ENCODE results near the gene RIOK1. TPM values are rescaled to one million over a fixed set of nuclear protein-coding genes. Genes with fewer than 3 reads are reported as not detected.

RIOK1 gene
- total RNA-seq, 4 donors from 2014 or later: 9.8 to 66.5 (median 23.9) TPM

- 43% methylated on average over 2 to 3 of the region's 3 CpGs for WGBS, 2 donors (ENCODE audit: low coverage in 1 of 2)
- H3K27ac ChIP-seq: no peak overlapping the region
- H3K27me3 ChIP-seq: no peaks in the 10 kb centered on the region
- no peaks in the 10 kb centered on the region for H3K36me3 ChIP-seq
- peaks cover 0 to 5% (median 0%) of the 10 kb centered on the region in 4 donors for H3K4me1 ChIP-seq
- no peaks in the 10 kb centered on the region for H3K9me3 ChIP-seq
- in situ Hi-C loops (cut with MboI; ENCODE audit: low pct_ligation_motif_present in 1 of 4, low pct_unique_long_range_greater_than_20kb in 1 of 4, low sequenced_read_pairs in 3 of 4): no loop called here
- DNase-seq: no peak
- intact Hi-C loops (cut with DNase I; ENCODE audit: low total_unique reads): loop anchor here (5.0 kb wide), 1 partner anchor 1836 kb away; no protein-coding TSS in a partner anchor
- TF ChIP-seq CTCF (IDR thresholded peaks at IDR 0.05) (no peak), EP300 (IDR thresholded peaks at IDR 0.05; ENCODE audit: low read depth) (no peak), POLR2A (IDR thresholded peaks at IDR 0.05) (no peak), POLR2AphosphoS5 (IDR thresholded peaks at IDR 0.05) (no peak)
- H3K4me3 ChIP-seq: no peak overlapping the region
Observed at GRCh38 chr6:7373739-7374138, 15.9 kb upstream of the RIOK1 start.

DNA sequence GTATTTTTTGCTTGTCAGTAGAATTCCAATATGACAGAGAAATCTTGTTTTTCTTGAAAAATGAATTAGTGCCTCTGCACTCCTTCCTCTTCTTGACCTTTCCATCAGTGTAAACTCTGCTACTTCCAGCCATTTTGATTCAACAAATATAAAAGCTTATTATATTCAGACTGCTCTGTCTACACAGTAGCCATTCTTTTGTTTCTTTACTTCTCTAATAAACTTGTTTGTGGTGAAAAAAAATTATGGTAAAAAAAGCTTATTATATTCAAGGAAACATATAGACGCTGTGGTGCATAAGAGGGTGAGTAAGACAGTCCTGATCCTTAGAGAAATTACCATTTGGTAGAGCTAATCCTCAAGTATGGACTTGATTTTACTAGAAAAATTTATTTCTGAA lies 11.6 kb upstream of the RIOK1 start:
- H3K36me3 ChIP-seq: no peaks in the 10 kb centered on the region
- no peak for DNase-seq
- TF ChIP-seq CTCF (IDR thresholded peaks at IDR 0.05) (no peak), EP300 (IDR thresholded peaks at IDR 0.05; ENCODE audit: low read depth) (no peak), POLR2AphosphoS5 (IDR thresholded peaks at IDR 0.05) (no peak)
- no peak overlapping the region for H3K27ac ChIP-seq
- H3K4me1 ChIP-seq: peaks cover 0 to 5% (median 0%) of the 10 kb centered on the region in 4 donors
- H3K4me3 ChIP-seq: no peak overlapping the region
- H3K9me3 ChIP-seq: no peaks in the 10 kb centered on the region
- WGBS, 2 donors (ENCODE audit: low coverage in 1 of 2): 88 to 94% methylated on average over 1 of the region's 1 CpG
- in situ Hi-C loops (cut with MboI; ENCODE audit: low pct_ligation_motif_present in 1 of 4, low pct_unique_long_range_greater_than_20kb in 1 of 4, low sequenced_read_pairs in 3 of 4): loop anchor here in 1 of 4 donors (25.0 kb wide), 1 partner anchor 91 kb away; no protein-coding TSS in a partner anchor
- intact Hi-C loops (cut with DNase I; ENCODE audit: low total_unique reads): no loop called here
- no peaks in the 10 kb centered on the region for H3K27me3 ChIP-seq

DNA sequence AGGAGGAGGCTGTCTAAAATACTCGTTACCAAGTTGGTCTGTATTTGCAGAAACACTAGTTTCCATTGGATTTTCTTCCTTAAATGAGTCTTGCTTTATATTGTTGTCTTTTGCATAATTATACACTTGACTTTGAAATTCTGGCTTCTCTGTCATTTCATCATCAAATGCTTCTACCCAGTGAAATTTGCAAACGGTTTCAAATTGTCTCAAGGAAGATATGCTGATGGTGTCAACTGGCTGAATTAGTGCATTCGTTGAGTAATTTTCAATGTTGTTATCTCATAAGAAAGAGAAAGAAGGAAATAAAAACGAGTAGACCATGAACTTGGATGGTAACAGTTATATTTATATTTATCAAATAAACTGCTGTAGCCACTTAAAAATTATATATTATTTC lies 10.9 kb upstream of the RIOK1 start:
- no peak overlapping the region for H3K27ac ChIP-seq
- H3K27me3 ChIP-seq: no peaks in the 10 kb centered on the region
- TF ChIP-seq POLR2A (IDR thresholded peaks at IDR 0.05) (no peak), CTCF (IDR thresholded peaks at IDR 0.05) (no peak)
- H3K36me3 ChIP-seq: no peaks in the 10 kb centered on the region
- in situ Hi-C loops (cut with MboI; ENCODE audit: low pct_ligation_motif_present in 1 of 4, low pct_unique_long_range_greater_than_20kb in 1 of 4, low sequenced_read_pairs in 3 of 4) (loop anchor here in 1 of 4 donors (25.0 kb wide), 1 partner anchor 91 kb away; no protein-coding TSS in a partner anchor), intact Hi-C loops (cut with DNase I; ENCODE audit: low total_unique reads) (no loop called here)
- 57 to 62% methylated on average over 4 of the region's 4 CpGs for WGBS, 2 donors (ENCODE audit: low coverage in 1 of 2)
- DNase-seq: no peak
- peaks cover 0 to 5% (median 0%) of the 10 kb centered on the region in 4 donors for H3K4me1 ChIP-seq
- no peak overlapping the region for H3K4me3 ChIP-seq
- no peaks in the 10 kb centered on the region for H3K9me3 ChIP-seq

DNA sequence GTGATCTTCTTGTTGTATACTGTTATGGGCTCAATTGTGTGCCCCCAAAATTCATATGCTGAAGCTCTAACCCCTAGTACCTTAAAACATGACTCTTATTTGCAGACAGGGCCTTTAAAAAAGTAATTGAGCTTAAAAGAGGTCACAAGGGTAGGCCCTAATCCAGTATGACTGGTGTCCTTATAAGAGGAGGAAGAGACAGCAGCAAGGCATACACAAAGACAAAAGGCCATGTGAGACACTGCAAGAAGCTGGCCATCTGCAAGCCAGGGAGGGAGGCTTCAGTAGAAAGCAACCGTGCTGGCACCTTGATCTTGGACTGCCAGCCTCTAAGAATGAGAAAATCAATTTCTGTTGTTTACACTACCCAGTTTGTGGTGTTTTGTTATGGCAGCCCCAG lies 8.5 kb upstream of the RIOK1 start:
- Histone ChIP-seq H3K36me3 (no peaks in the 10 kb centered on the region), H3K9me3 (no peaks in the 10 kb centered on the region), H3K4me3 (no peak overlapping the region), H3K4me1 (no peaks in the 10 kb centered on the region), H3K27ac (no peak overlapping the region), H3K27me3 (no peaks in the 10 kb centered on the region)
- DNase-seq: no peak
- TF ChIP-seq EP300 (IDR thresholded peaks at IDR 0.05; ENCODE audit: low read depth): no peak
- no peak for TF ChIP-seq CTCF (IDR thresholded peaks at IDR 0.05)
- TF ChIP-seq POLR2AphosphoS5 (IDR thresholded peaks at IDR 0.05): no peak
- TF ChIP-seq POLR2A (IDR thresholded peaks at IDR 0.05): no peak
- intact Hi-C loops (cut with DNase I; ENCODE audit: low total_unique reads): loop anchor here (5.0 kb wide), 1 partner anchor 1374 kb away; the partner anchor contains the start of gene NRN1
- in situ Hi-C loops (cut with MboI; ENCODE audit: low pct_ligation_motif_present in 1 of 4, low pct_unique_long_range_greater_than_20kb in 1 of 4, low sequenced_read_pairs in 3 of 4): loop anchor here in 1 of 4 donors (25.0 kb wide), 1 partner anchor 94 kb away; no protein-coding TSS in a partner anchor
- WGBS, 2 donors (ENCODE audit: low coverage in 1 of 2): 83 to 89% methylated on average over 1 of the region's 1 CpG
